ENCODE data around the gene BLACAT1.

GRCh38 chr1:205480349-205480985, 24.6 kb upstream of the BLACAT1 start:
- TF ChIP-seq, protein P1, sequence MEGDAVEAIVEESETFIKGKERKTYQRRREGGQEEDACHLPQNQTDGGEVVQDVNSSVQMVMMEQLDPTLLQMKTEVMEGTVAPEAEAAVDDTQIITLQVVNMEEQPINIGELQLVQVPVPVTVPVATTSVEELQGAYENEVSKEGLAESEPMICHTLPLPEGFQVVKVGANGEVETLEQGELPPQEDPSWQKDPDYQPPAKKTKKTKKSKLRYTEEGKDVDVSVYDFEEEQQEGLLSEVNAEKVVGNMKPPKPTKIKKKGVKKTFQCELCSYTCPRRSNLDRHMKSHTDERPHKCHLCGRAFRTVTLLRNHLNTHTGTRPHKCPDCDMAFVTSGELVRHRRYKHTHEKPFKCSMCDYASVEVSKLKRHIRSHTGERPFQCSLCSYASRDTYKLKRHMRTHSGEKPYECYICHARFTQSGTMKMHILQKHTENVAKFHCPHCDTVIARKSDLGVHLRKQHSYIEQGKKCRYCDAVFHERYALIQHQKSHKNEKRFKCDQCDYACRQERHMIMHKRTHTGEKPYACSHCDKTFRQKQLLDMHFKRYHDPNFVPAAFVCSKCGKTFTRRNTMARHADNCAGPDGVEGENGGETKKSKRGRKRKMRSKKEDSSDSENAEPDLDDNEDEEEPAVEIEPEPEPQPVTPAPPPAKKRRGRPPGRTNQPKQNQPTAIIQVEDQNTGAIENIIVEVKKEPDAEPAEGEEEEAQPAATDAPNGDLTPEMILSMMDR (conservative IDR thresholded peaks at IDR 0.05; ENCODE audit: low read depth, low read length) = no peak
- TF ChIP-seq BHLHE40 (IDR thresholded peaks at IDR 0.05; ENCODE audit: low read depth, low read length) (no peak), POLR2A (IDR thresholded peaks at IDR 0.05; ENCODE audit: low read depth, low read length) (no peak), MAFK (IDR thresholded peaks at IDR 0.05; ENCODE audit: low read depth, low read length) (no peak), CHD1 (IDR thresholded peaks at IDR 0.05; ENCODE audit: low read depth, low read length) (no peak), RCOR1 (IDR thresholded peaks at IDR 0.05; ENCODE audit: insufficient replicate concordance, low read length) (no peak), MAZ (IDR thresholded peaks at IDR 0.05; ENCODE audit: borderline replicate concordance, low read depth, low read length) (no peak), SMC3 (IDR thresholded peaks at IDR 0.05; ENCODE audit: low read depth, low read length) (no peak)
- TF ChIP-seq, protein P2, sequence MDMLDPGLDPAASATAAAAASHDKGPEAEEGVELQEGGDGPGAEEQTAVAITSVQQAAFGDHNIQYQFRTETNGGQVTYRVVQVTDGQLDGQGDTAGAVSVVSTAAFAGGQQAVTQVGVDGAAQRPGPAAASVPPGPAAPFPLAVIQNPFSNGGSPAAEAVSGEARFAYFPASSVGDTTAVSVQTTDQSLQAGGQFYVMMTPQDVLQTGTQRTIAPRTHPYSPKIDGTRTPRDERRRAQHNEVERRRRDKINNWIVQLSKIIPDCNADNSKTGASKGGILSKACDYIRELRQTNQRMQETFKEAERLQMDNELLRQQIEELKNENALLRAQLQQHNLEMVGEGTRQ (IDR thresholded peaks at IDR 0.05; ENCODE audit: low read depth, low read length) = no peak

Data from IMR-90 (cell line).